H1 (cell line): ENCODE data around the gene TLE3. TPM values are rescaled to one million over a fixed set of nuclear protein-coding genes. Genes with fewer than 3 reads are reported as not detected.
A peak's percentile ranks its signal among the peaks of the same experiment; 100 is the strongest.

Source experiments
- CTCF ChIA-PET: fragments of 300-600 bp; sonication (Branson Sonifier 250); formaldehyde crosslinking; loops from one replicate; lab custom pipeline; 2021; ENCODE audit not compliant: partially characterized antibody; lab: Charles Lee
- POLR2A ChIA-PET: fragments of 300-600 bp; sonication (Branson Sonifier 250); formaldehyde crosslinking; loops from one replicate; lab custom pipeline; 2021; ENCODE audit warnings: inconsistent platforms; ENCODE audit not compliant: partially characterized antibody; lab: Charles Lee
- DNase-seq, 2 experiments: peaks; one replicate each; pipeline versions ENCODE4 v3.0.0 to v3.0.0-alpha.2; 2010 to 2022; ENCODE audit warnings: low spot score in 2 of 2, low read depth in 1 of 2, mixed read lengths in 1 of 2
- FAIRE-seq: peaks from 2 replicates; lab custom pipeline; 2011; peaks lifted over from hg19 to GRCh38; lab: Jason Lieb, UNC
- H2AFZ ChIP-seq: 2 replicates; pipeline ENCODE4 v1.8.1; 2012; ENCODE audit warnings: low read length, inconsistent platforms
- H2AK5ac ChIP-seq: 2 replicates; pipeline ENCODE4 v1.6.1; 2013; ENCODE audit warnings: low read depth, low read length
- H2BK120ac ChIP-seq: replicated peaks from 2 replicates; pipeline ENCODE3; 2013; ENCODE audit warnings: low read depth, low read length, inconsistent platforms
- H2BK12ac ChIP-seq: 2 replicates; pipeline ENCODE4 v1.6.1; 2013; ENCODE audit warnings: low read depth, low read length
- H2BK15ac ChIP-seq: 2 replicates; pipeline ENCODE4 v1.6.1; 2013; ENCODE audit warnings: low read length
- H2BK20ac ChIP-seq: 2 replicates; pipeline ENCODE4 v1.6.1; 2013; ENCODE audit warnings: low read length
- H2BK5ac ChIP-seq: 2 replicates; pipeline ENCODE4 v1.6.1; 2013; ENCODE audit warnings: low read depth, low read length
- H3K14ac ChIP-seq: 2 replicates; pipeline ENCODE4 v1.6.1; 2013; ENCODE audit warnings: inconsistent platforms; ENCODE audit not compliant: insufficient read length
- H3K18ac ChIP-seq: 2 replicates; pipeline ENCODE4 v1.6.1; 2013; ENCODE audit warnings: low read length; ENCODE audit errors: extremely low read depth
- H3K23ac ChIP-seq: 2 replicates; pipeline ENCODE4 v1.6.1; 2013; ENCODE audit warnings: inconsistent platforms; ENCODE audit not compliant: insufficient read length
- H3K23me2 ChIP-seq: 2 replicates; pipeline ENCODE4 v1.6.1; 2013; ENCODE audit warnings: low read depth, low read length
- H3K27ac ChIP-seq: 2 replicates; pipeline ENCODE4 v1.6.1; 2011; ENCODE audit warnings: low read depth, low read length, inconsistent platforms
- H3K27me3 ChIP-seq, 4 experiments: replicated peaks in 1 of 4; 1 replicate in 1 of 4; 2 replicates in 3 of 4; pipeline versions ENCODE4 v1.6.1 to v1.8.1; 2011 to 2013; ENCODE audit warnings: low read length in 3 of 4, mild to moderate bottlenecking in 3 of 4, inconsistent platforms in 2 of 4, mixed read lengths in 2 of 4, moderate library complexity in 1 of 4; ENCODE audit not compliant: control insufficient read depth in 3 of 4, insufficient read depth in 3 of 4; ENCODE audit errors: extremely low read depth in 1 of 4
- H3K36me3 ChIP-seq, 4 experiments: 2 replicates each; pipeline versions ENCODE4 v1.6.1 to v1.8.1; 2011 to 2013; ENCODE audit warnings: mild to moderate bottlenecking in 4 of 4, low read length in 3 of 4, moderate library complexity in 2 of 4, control low read depth in 1 of 4, inconsistent platforms in 1 of 4; ENCODE audit not compliant: insufficient read depth in 4 of 4, control insufficient read depth in 2 of 4
- H3K4ac ChIP-seq: replicated peaks from 2 replicates; pipeline ENCODE3; 2013; ENCODE audit warnings: low read length, low read depth, mixed read lengths, inconsistent platforms; ENCODE audit not compliant: insufficient read length
- H3K4me1 ChIP-seq, 4 experiments: replicated peaks in 1 of 4; 1 replicate in 1 of 4; 2 replicates in 3 of 4; pipeline versions ENCODE4 v1.6.1 to v1.8.1; 2011 to 2013; ENCODE audit warnings: low read length in 3 of 4, inconsistent platforms in 2 of 4, mixed read lengths in 1 of 4; ENCODE audit not compliant: insufficient read depth in 4 of 4, control insufficient read depth in 3 of 4
- H3K4me2 ChIP-seq, 2 experiments: 2 replicates each; pipeline versions ENCODE4 v1.6.1 to v1.8.1; 2011 to 2013; ENCODE audit warnings: low read depth in 2 of 2, low read length in 2 of 2, control low read depth in 1 of 2, inconsistent platforms in 1 of 2, mild to moderate bottlenecking in 1 of 2; ENCODE audit not compliant: insufficient read depth in 1 of 2
- H3K4me3 ChIP-seq, 4 experiments: fragments of 200-600, 300-600 bp in 1 of 4; sonication (generic), shearing (Covaris generic), sonication (Bioruptor Twin) in 1 of 4; 2 replicates each; pipeline versions ENCODE4 v1.5.1 to v1.8.1; 2011 to 2016; ENCODE audit warnings: low read length in 4 of 4, low read depth in 3 of 4, control low read depth in 2 of 4, inconsistent platforms in 2 of 4, mild to moderate bottlenecking in 2 of 4, mixed read lengths in 1 of 4, moderate library complexity in 1 of 4; ENCODE audit not compliant: insufficient read depth in 2 of 4; ENCODE audit errors: extremely low read depth in 1 of 4
- H3K56ac ChIP-seq: replicated peaks from 2 replicates; pipeline ENCODE3; 2013; ENCODE audit warnings: low read depth, mild to moderate bottlenecking, mixed read lengths, low read length, inconsistent platforms; ENCODE audit not compliant: insufficient read length
- H3K79me1 ChIP-seq: 2 replicates; pipeline ENCODE4 v1.6.1; 2013; ENCODE audit warnings: low read depth, low read length, control low read depth
- H3K79me2 ChIP-seq, 2 experiments: 2 replicates each; pipeline versions ENCODE4 v1.6.1 to v1.8.1; 2012 to 2013; ENCODE audit warnings: low read length in 2 of 2, mild to moderate bottlenecking in 2 of 2, inconsistent platforms in 1 of 2; ENCODE audit not compliant: insufficient read depth in 2 of 2, control insufficient read depth in 1 of 2
- H3K9ac ChIP-seq, 4 experiments: replicated peaks in 1 of 4; 1 replicate in 1 of 4; 2 replicates in 3 of 4; pipeline versions ENCODE4 v1.6.1 to v1.8.1; 2011 to 2013; ENCODE audit warnings: low read depth in 3 of 4, low read length in 3 of 4, control low read depth in 2 of 4, mild to moderate bottlenecking in 2 of 4, moderate library complexity in 2 of 4, inconsistent platforms in 1 of 4; ENCODE audit errors: extremely low read depth in 1 of 4
- H3K9me3 ChIP-seq, 2 experiments: 2 replicates each; pipeline versions ENCODE4 v1.6.1 to v1.8.1; 2012 to 2013; ENCODE audit warnings: mild to moderate bottlenecking in 2 of 2, moderate library complexity in 2 of 2, control low read depth in 1 of 2, inconsistent platforms in 1 of 2, low read depth in 1 of 2, low read length in 1 of 2, mixed read lengths in 1 of 2; ENCODE audit not compliant: insufficient read depth in 2 of 2
- H4K20me1 ChIP-seq, 2 experiments: replicated peaks in 1 of 2; 2 replicates each; pipeline versions ENCODE3 to v1.8.1; 2011 to 2013; ENCODE audit warnings: inconsistent platforms in 2 of 2, low read length in 2 of 2, mild to moderate bottlenecking in 1 of 2; ENCODE audit not compliant: insufficient read depth in 2 of 2, control insufficient read depth in 1 of 2
- H4K5ac ChIP-seq: 2 replicates; pipeline ENCODE4 v1.6.1; 2013; ENCODE audit warnings: low read length, low read depth, mixed read lengths, inconsistent platforms; ENCODE audit not compliant: insufficient read length
- H4K8ac ChIP-seq: 2 replicates; pipeline ENCODE4 v1.8.0; 2013; ENCODE audit warnings: mild to moderate bottlenecking, moderate library complexity, low read length, inconsistent platforms; ENCODE audit not compliant: insufficient read depth; ENCODE audit errors: extremely low read depth
- H4K91ac ChIP-seq: replicated peaks from 2 replicates; pipeline ENCODE3; 2013; ENCODE audit warnings: low read length, mixed read lengths, inconsistent platforms; ENCODE audit not compliant: insufficient read length
- CBX5 ChIP-seq: fragments of 300-800, 300-1000 bp; sonication (generic); IDR thresholded peaks from 2 replicates; pipeline ENCODE4 v1.7.1; 2016; ENCODE audit warnings: antibody characterized with exemption, low read length, low read depth
- CREB1 ChIP-seq: IDR thresholded peaks from 2 replicates; pipeline ENCODE4 v1.6.1; 2012; ENCODE audit warnings: inconsistent platforms
- WGBS, 2 experiments: shearing (Covaris generic) in 1 of 2; methylation state at CpG; one replicate each; pipeline versions ENCODE4 v1.1.6 to v1.1.7; 2013 to 2015; ENCODE audit warnings: low lambda C conversion rate in 2 of 2, mixed read lengths in 2 of 2, inconsistent platforms in 1 of 2, low coverage in 1 of 2, missing lambda C conversion rate in 1 of 2; ENCODE audit not compliant: insufficient replicate concordance in 2 of 2, insufficient coverage in 1 of 2, insufficient read length in 1 of 2; ENCODE audit errors: extremely low coverage in 1 of 2, missing lambda C conversion rate in 1 of 2; 5-methylcytosine and 5-hydroxymethylcytosine counted together
- polyA plus RNA-seq, 7 experiments: library from polyadenylated mRNA; depleted of rRNA in 3 of 7; stranded (reverse) in 5 of 7; unstranded in 2 of 7; fragments of >200 nt in 5 of 7; fragments of 200-250 nt in 2 of 7; gene quantifications; 1 replicate in 5 of 7; 2 replicates in 1 of 7; 4 replicates in 1 of 7; pipeline versions ENCODE4 v1.2.1 to v1.2.3, GENCODE V29; 2011 to 2013; ENCODE audit warnings: missing spikeins in 2 of 7, mixed read lengths in 2 of 7
- total RNA-seq: library from RNA; stranded (reverse); fragmentation: NEBNext Ultra II Directional; extraction: Animal tissue kit (Norgen Biotek cat#: 25700); gene quantifications from 2 replicates; pipeline ENCODE4 v1.2.1, GENCODE V29; 2021

Gene TLE3
- total and polyA plus RNA-seq, 2 of the 8 experiments (the other 6 are each of a cell fraction or from before 2014, with no cell fraction given): 25.1 to 61.2 TPM

GRCh38 chr15:70023064-70023768 is 74.5 kb downstream of the TLE3 start:
- Histone ChIP-seq H3K4me3 (no peak overlapping the region), H2BK5ac (no peak overlapping the region), H2BK12ac (no peak overlapping the region), H4K20me1 (no peaks in the 10 kb centered on the region), H4K5ac (no peak overlapping the region), H3K23me2 (no peaks in the 10 kb centered on the region; the same call in 1 of the 2 replicates), H3K9me3 (peaks cover 0 to 5% of the 10 kb centered on the region in 2 experiments; a peak in 1 of 4 replicates), H3K4me2 (no peak overlapping the region), H4K91ac (no peak overlapping the region), H2BK20ac (no peak overlapping the region), H2AK5ac (no peak overlapping the region), H3K79me1 (no peaks in the 10 kb centered on the region; the same call in 1 of the 2 replicates), H3K18ac (no peak overlapping the region), H3K4ac (no peak overlapping the region), H2BK15ac (0 out of 2 replicates have a peak overlapping the region, but pooled peaks have one; percentile 14), H3K27ac (no peak overlapping the region), H4K8ac (no peak overlapping the region; the same call in 1 of the 2 replicates), H3K79me2 (no peaks in the 10 kb centered on the region), H2AFZ (no peak overlapping the region), H3K36me3 (no peaks in the 10 kb centered on the region), H3K27me3 (no peaks in the 10 kb centered on the region; a peak in 2 of 7 replicates), H3K56ac (no peak overlapping the region), H2BK120ac (no peak overlapping the region), H3K9ac (no peak overlapping the region), H3K14ac (no peak overlapping the region), H3K23ac (no peak overlapping the region), H3K4me1 (peaks cover 0 to 11% (median 4%) of the 10 kb centered on the region in 4 experiments; a peak in 3 of 7 replicates)
- WGBS, 2 experiments: 91% methylated on average over 7 of the region's 7 CpGs; no CpG with 5 or more reads in 1 of the 2 experiments
- TF ChIP-seq CBX5: no peak
- TF ChIP-seq CREB1: no peak
- POLR2A ChIA-PET: interaction anchor here (1.5 to 2.0 kb wide), 3 partner anchors 12 to 76 kb away, joined by 3 to 6 read pairs (median 5); no protein-coding TSS in a partner anchor
- CTCF ChIA-PET: interaction anchor here (0.6 to 1.4 kb wide), 4 partner anchors 25 to 293 kb away, joined by 3 read pairs; no protein-coding TSS in a partner anchor
- FAIRE-seq (no peak), DNase-seq (no peak)
